Activated B cell treated with CpG ODN at 0.5 μM for 24 hours (primary cell): Measurements from ENCODE around the gene RIC3. TPM values are rescaled to one million over a fixed set of nuclear protein-coding genes. Genes with fewer than 3 reads are reported as not detected.
A peak's percentile ranks its signal among the peaks of the same experiment; 100 is the strongest.

Experiments
- ATAC-seq: fragments of 200-7000 bp; cut with Tn5 transposase; one replicate; pipeline ENCODE4 v1.10.0; 2021; ENCODE audit warnings: low read depth, mild to moderate bottlenecking, moderate library complexity
- CTCF ChIA-PET: fragments of 350-600 bp; sonication (Branson Sonifier 250); formaldehyde crosslinking; loops from one replicate; lab custom pipeline; 2021; ENCODE audit warnings: antibody characterized with exemption; lab: Charles Lee
- POLR2A ChIA-PET: fragments of 350-600 bp; sonication (Branson Sonifier 250); formaldehyde crosslinking; loops from one replicate; lab custom pipeline; 2021; ENCODE audit warnings: antibody characterized with exemption; lab: Charles Lee
- DNase-seq: peaks from one replicate; pipeline ENCODE4 v3.0.0; 2022
- H3K27ac Mint-ChIP-seq: one replicate; pipeline ENCODE4 v1.8.0; 2020; ENCODE audit warnings: mixed read lengths
- H3K27me3 Mint-ChIP-seq: one replicate; pipeline ENCODE4 v1.8.0; 2021; ENCODE audit warnings: mixed read lengths
- H3K36me3 Mint-ChIP-seq: one replicate; pipeline ENCODE4 v1.8.0; 2021; ENCODE audit warnings: low read depth, mixed read lengths
- H3K4me1 Mint-ChIP-seq: one replicate; pipeline ENCODE4 v1.8.0; 2021; ENCODE audit warnings: mixed read lengths
- H3K4me3 Mint-ChIP-seq: one replicate; pipeline ENCODE4 v1.8.0; 2020; ENCODE audit warnings: mild to moderate bottlenecking, mixed read lengths
- H3K9me3 Mint-ChIP-seq: one replicate; pipeline ENCODE4 v1.8.0; 2020; ENCODE audit warnings: mixed read lengths
- intact Hi-C: fragments of 100-400 bp; cut with micrococcal nuclease; formaldehyde crosslinking; loops from one replicate; pipeline ENCODE4 v1.15.1; 2024
- total RNA-seq: library from RNA; stranded (reverse); gene quantifications from 2 replicates; pipeline ENCODE4 v1.2.3, GENCODE V29; 2022
- TF ChIP-seq, protein P1 (sequence below): fragments of 200-600 bp; IDR thresholded peaks from one replicate; pipeline ENCODE4 v1.8.0; 2022; ENCODE audit warnings: antibody characterized with exemption, mild to moderate bottlenecking

Gene RIC3
- total RNA-seq, 1 donor from 2014 or later = 52.8 TPM

DNA sequence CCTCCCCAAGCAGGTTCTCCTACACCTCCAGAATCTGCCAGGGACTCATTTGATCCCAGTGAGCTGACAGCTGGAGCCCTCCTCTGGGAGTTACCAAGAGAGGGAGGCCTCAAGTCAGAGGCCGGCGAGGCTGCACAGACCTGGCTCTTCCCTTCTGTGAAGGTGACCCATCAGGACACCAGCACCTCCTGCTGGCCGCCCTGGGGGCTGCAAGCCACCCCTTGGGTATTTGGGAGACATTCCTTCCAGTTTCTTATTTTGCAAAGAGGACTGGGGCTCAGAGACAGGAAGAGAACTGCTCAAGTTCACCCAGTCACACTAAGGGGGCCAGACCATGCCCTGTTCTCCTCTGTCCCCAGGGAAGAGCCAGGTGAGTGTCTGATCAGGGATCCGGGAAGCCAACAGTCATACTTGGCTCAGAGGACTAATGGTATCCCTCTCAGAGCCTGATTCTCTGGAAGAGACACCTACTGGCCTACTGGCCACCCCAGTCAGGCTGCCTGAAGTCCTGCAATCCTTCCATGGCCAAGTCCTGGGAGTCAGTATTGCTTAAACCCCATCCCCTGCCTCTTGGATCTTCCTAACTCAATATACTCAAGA is 40.5 kb upstream of the RIC3 start:
- H3K27ac Mint-ChIP-seq = peak overlapping the region; percentile 46
- ATAC-seq = peak; percentile 55

DNA sequence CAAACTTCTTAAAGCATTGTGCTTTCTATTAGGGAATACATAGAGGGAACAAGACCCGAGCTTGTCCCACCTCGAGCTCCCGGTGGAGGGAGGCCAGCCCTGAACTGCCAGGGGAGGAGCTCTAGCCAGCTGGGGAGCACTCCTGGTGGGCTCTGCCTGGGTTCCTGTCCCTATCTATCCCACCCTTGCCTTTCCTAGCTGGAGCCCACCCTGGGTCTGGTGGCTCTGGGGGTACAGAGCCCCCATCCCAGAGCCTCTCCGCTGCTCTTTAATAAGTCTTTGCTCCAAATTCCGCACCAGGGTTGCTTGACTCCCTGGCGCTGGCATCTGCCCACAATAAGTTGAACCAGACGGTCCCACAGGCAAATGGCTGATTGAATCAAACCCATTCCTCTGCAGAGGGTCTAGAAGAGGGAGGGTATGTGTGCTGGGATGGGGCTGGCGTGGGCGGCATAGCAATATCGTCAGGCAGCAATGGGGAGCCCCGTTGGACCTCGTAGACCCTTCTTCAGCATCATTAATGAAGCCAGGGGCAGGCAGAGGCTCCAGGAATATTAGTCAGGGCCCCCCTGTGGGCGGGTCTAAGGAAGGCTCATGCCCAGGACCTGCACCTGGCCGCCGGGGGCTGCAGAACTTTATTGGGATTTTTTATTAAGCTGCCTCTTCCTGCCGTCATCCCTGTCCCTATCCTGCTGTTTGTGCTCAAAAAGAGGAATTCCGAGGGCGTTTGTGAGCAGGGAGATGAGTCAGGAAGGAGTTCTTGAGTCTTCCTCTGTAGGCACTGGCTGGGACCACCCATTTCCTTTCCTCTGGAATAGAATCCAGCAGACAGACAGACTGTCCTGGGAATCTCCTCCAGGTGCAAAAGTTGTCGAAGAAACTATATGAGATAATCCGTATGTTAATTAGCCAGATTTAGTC is 38.5 kb upstream of the RIC3 start:
- ChIA-PET POLR2A (interaction anchor here (0.5 to 2.2 kb wide), 8 partner anchors 9 to 757 kb away, joined by 3 to 8 read pairs (median 4); partner anchors contain the start of genes EIF3F and TMEM9B), CTCF (interaction anchor here (1.1 to 8.7 kb wide), 6 partner anchors 12 to 174 kb away, joined by 3 to 98 read pairs (median 6); partner anchors contain the start of gene LMO1)
- peak overlapping the region; percentile 79 for H3K4me3 Mint-ChIP-seq
- ATAC-seq = no peak
- H3K27me3 Mint-ChIP-seq = no peaks in the 10 kb centered on the region
- intact Hi-C loops = loop anchor here (5.0 to 10.0 kb wide), 2 partner anchors 55 to 757 kb away; partner anchors contain the start of genes LMO1 and TMEM9B
- TF ChIP-seq, protein P1, sequence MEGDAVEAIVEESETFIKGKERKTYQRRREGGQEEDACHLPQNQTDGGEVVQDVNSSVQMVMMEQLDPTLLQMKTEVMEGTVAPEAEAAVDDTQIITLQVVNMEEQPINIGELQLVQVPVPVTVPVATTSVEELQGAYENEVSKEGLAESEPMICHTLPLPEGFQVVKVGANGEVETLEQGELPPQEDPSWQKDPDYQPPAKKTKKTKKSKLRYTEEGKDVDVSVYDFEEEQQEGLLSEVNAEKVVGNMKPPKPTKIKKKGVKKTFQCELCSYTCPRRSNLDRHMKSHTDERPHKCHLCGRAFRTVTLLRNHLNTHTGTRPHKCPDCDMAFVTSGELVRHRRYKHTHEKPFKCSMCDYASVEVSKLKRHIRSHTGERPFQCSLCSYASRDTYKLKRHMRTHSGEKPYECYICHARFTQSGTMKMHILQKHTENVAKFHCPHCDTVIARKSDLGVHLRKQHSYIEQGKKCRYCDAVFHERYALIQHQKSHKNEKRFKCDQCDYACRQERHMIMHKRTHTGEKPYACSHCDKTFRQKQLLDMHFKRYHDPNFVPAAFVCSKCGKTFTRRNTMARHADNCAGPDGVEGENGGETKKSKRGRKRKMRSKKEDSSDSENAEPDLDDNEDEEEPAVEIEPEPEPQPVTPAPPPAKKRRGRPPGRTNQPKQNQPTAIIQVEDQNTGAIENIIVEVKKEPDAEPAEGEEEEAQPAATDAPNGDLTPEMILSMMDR = no peak
- no peaks in the 10 kb centered on the region for H3K9me3 Mint-ChIP-seq
- DNase-seq = no peak
- H3K27ac Mint-ChIP-seq = peak overlapping the region; percentile 89
- peaks cover 56% of the 10 kb centered on the region for H3K4me1 Mint-ChIP-seq
- no peaks in the 10 kb centered on the region for H3K36me3 Mint-ChIP-seq

More for the DNA sequence above, 40.5 kb upstream of the RIC3 start:
- ChIA-PET CTCF (interaction anchor here (1.0 to 8.7 kb wide), 6 partner anchors 14 to 357 kb away, joined by 3 to 98 read pairs (median 4); no protein-coding TSS in a partner anchor), POLR2A (no interaction called here)
- TF ChIP-seq, protein P1 = peak; percentile 81
- intact Hi-C loops = loop anchor here (1.0 to 10.0 kb wide), 4 partner anchors 17 to 755 kb away; partner anchors contain the start of genes LMO1 and TMEM9B
- Mint-ChIP-seq H3K4me3 (no peak overlapping the region), H3K27me3 (no peaks in the 10 kb centered on the region), H3K36me3 (no peaks in the 10 kb centered on the region), H3K9me3 (no peaks in the 10 kb centered on the region), H3K4me1 (peaks cover 36% of the 10 kb centered on the region)
- DNase-seq = peak; percentile 65

DNA sequence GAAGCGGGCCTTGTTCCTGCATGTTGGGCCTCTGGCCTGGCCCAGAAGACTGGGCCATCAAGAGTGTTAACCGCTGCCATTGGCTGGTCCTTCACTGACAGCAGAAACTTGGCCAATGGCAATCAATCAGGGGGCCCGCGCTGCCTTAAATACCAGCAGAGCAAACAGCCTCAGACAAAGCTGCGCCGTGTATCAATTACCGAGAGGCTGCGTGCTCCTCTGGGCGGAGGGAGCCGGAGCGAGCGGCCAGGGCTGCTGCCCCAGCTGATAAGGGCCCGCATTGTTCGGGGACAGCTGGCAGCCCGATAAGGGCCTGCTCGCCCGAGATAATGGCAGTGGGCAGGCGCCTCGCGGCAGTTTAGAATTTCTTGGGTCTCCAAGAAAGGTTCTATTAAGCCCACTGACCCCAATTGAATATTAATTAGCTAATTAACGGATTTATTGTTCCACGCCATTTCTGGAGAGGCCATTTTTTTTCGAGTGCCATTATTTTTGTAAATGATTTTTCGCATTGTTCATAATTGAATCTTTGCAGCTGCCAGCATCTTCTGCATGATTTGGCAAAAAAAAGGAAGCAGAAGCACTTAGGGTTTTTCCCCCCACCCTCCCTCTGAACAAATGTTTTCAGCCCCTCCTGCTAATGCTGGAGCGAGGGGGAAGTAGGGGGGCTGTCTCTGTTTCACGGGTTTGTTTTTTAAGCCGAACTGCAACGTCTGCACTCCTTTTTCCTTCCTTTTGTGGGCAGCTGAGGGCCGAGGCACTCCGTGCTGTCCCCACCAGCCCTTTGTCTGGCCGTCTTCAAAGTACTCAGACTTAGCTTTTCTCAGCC is 37.6 kb upstream of the RIC3 start:
- peaks cover 65% of the 10 kb centered on the region for H3K4me1 Mint-ChIP-seq

DNA sequence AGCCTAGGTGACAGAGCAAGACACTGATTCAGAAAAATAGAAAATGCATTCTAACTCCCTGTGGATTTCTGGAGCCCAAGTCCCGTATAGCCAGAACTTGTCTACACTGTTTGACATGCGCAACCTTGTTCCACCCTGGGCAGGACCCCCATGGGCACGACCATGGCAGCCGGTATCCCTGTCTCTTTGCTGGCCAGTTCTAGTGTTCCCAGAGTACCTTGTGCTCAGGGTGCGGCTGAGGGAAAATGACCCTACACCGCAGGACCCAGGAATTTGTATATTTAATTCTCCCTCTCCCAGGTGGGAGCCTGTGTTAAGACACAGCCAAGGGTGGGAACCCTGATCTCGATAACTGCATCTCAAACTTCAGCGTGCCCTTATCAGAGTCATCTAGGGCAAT is 36.7 kb upstream of the RIC3 start:
- intact Hi-C loops = loop anchor here (5.0 to 10.0 kb wide), 2 partner anchors 57 to 759 kb away; partner anchors contain the start of genes LMO1 and TMEM9B
- TF ChIP-seq, protein P1 = no peak
- no peak for ATAC-seq
- Mint-ChIP-seq H3K36me3 (no peaks in the 10 kb centered on the region), H3K4me1 (peaks cover 67% of the 10 kb centered on the region), H3K27ac (peak overlapping the region; percentile 89), H3K4me3 (peak overlapping the region; percentile 79), H3K9me3 (no peaks in the 10 kb centered on the region), H3K27me3 (no peaks in the 10 kb centered on the region)
- no peak for DNase-seq
- ChIA-PET POLR2A (interaction anchor here (1.4 kb wide), 1 partner anchor 327 kb away, joined by 4 read pairs; no protein-coding TSS in a partner anchor), CTCF (interaction anchor here (1.0 to 8.7 kb wide), 2 partner anchors 11 to 58 kb away, joined by 3 to 98 read pairs; partner anchors contain the start of gene LMO1)

More for the DNA sequence above, 37.6 kb upstream of the RIC3 start:
- TF ChIP-seq, protein P1 = no peak
- ChIA-PET CTCF (interaction anchor here (1.1 to 8.7 kb wide), 4 partner anchors 12 to 57 kb away, joined by 3 to 98 read pairs (median 6); partner anchors contain the start of gene LMO1), POLR2A (interaction anchor here (0.7 to 2.2 kb wide), 5 partner anchors 8 to 758 kb away, joined by 3 to 8 read pairs (median 4); partner anchors contain the start of genes EIF3F and TMEM9B)
- H3K9me3 Mint-ChIP-seq = no peaks in the 10 kb centered on the region
- no peaks in the 10 kb centered on the region for H3K27me3 Mint-ChIP-seq
- peak; percentile 53 for ATAC-seq
- H3K27ac Mint-ChIP-seq = peak overlapping the region; percentile 89
- intact Hi-C loops = loop anchor here (5.0 to 10.0 kb wide), 2 partner anchors 56 to 758 kb away; partner anchors contain the start of genes LMO1 and TMEM9B
- no peaks in the 10 kb centered on the region for H3K36me3 Mint-ChIP-seq
- DNase-seq = peak; percentile 27
- H3K4me3 Mint-ChIP-seq = peak overlapping the region; percentile 79
